HEK293 (cell line): ENCODE measurements around the gene NAPSA.

Experiments used
- CTCF ChIA-PET: fragments of 350-600 bp; formaldehyde crosslinking; extraction: SDS; loops from one replicate; lab custom pipeline; 2021; ENCODE audit warnings: antibody characterized with exemption; lab: Yijun Ruan, JAX
- POLR2A ChIA-PET: fragments of 300-600 bp; formaldehyde crosslinking; extraction: SDS; loops from one replicate; lab custom pipeline; 2020; ENCODE audit warnings: antibody characterized with exemption, inconsistent platforms; lab: Yijun Ruan, JAX
- H3K27ac ChIP-seq: fragments of 200-500 bp; sonication (Bioruptor generic); 2 replicates; pipeline ENCODE4 v1.5.1; 2014; ENCODE audit warnings: low read depth, low read length, control low read depth, inconsistent platforms; ENCODE audit errors: extremely low read depth
- H3K36me3 ChIP-seq, 2 experiments: fragments of 200-500 bp in 1 of 2; sonication (Bioruptor generic) in 1 of 2; 1 replicate in 1 of 2; 2 replicates in 1 of 2; pipeline ENCODE4 v1.5.1; 2014 to 2017; ENCODE audit warnings: inconsistent platforms in 2 of 2, low read length in 2 of 2; ENCODE audit not compliant: control insufficient read depth in 2 of 2, insufficient read depth in 1 of 2
- H3K4me1 ChIP-seq: fragments of 200-500 bp; sonication (Bioruptor generic); 2 replicates; pipeline ENCODE4 v1.5.1; 2014; ENCODE audit warnings: mild to moderate bottlenecking, low read length, inconsistent platforms; ENCODE audit not compliant: control insufficient read depth, insufficient read depth
- H3K4me3 ChIP-seq: 2 replicates; pipeline ENCODE4 v1.5.1; 2011; ENCODE audit warnings: low read depth, mild to moderate bottlenecking, control low read depth, low read length, moderate library complexity
- H3K9me3 ChIP-seq: fragments of 200-500 bp; sonication (Bioruptor generic); 2 replicates; pipeline ENCODE4 v1.5.1; 2014; ENCODE audit warnings: low read depth, low read length, inconsistent platforms; ENCODE audit not compliant: control insufficient read depth, insufficient read depth
- EGR2 ChIP-seq: fragments of 450-650 bp; formaldehyde crosslinking; IDR thresholded peaks from 2 replicates; pipeline ENCODE4 v1.5.1; 2016; ENCODE audit warnings: low read depth, missing biosample characterization, missing genetic modification characterization
- INSM2 ChIP-seq: fragments of 450-650 bp; formaldehyde crosslinking; IDR thresholded peaks from 2 replicates; pipeline ENCODE4 v1.5.1; 2016; ENCODE audit warnings: missing biosample characterization, missing genetic modification characterization
- KLF1 ChIP-seq: fragments of 450-650 bp; formaldehyde crosslinking; IDR thresholded peaks from 2 replicates; pipeline ENCODE4 v1.5.1; 2016; ENCODE audit warnings: missing biosample characterization, missing genetic modification characterization
- PATZ1 ChIP-seq: fragments of 450-650 bp; formaldehyde crosslinking; IDR thresholded peaks from 2 replicates; pipeline ENCODE4 v1.5.1; 2016; ENCODE audit warnings: missing biosample characterization, missing genetic modification characterization
- SETDB1 ChIP-seq: IDR thresholded peaks from one replicate; pipeline ENCODE4 v1.6.1; 2017; ENCODE audit warnings: mild to moderate bottlenecking, low read length, moderate library complexity, mixed read lengths; ENCODE audit not compliant: insufficient read length
- ZBTB10 ChIP-seq: fragments of 450-650 bp; formaldehyde crosslinking; IDR thresholded peaks from 2 replicates; pipeline ENCODE4 v1.5.1; 2016; ENCODE audit warnings: missing biosample characterization, missing genetic modification characterization
- ZBTB20 ChIP-seq: fragments of 450-650 bp; formaldehyde crosslinking; IDR thresholded peaks from 2 replicates; pipeline ENCODE4 v1.5.1; 2016; ENCODE audit warnings: missing biosample characterization, missing genetic modification characterization
- ZBTB26 ChIP-seq: fragments of 450-650 bp; formaldehyde crosslinking; optimal IDR thresholded peaks from 2 replicates; pipeline ENCODE3; 2016; ENCODE audit warnings: missing biosample characterization, mild to moderate bottlenecking, missing genetic modification characterization
- ZFP3 ChIP-seq: fragments of 450-650 bp; formaldehyde crosslinking; IDR thresholded peaks from 2 replicates; pipeline ENCODE4 v1.5.1; 2016; ENCODE audit warnings: low read depth, missing biosample characterization, missing genetic modification characterization
- ZNF221 ChIP-seq: fragments of 450-650 bp; formaldehyde crosslinking; IDR thresholded peaks from 2 replicates; pipeline ENCODE4 v1.5.1; 2017; ENCODE audit warnings: missing biosample characterization, missing genetic modification characterization, borderline replicate concordance
- ZNF223 ChIP-seq: fragments of 450-650 bp; formaldehyde crosslinking; IDR thresholded peaks from 2 replicates; pipeline ENCODE4 v1.5.1; 2016; ENCODE audit warnings: missing biosample characterization, missing genetic modification characterization
- ZNF23 ChIP-seq: fragments of 450-650 bp; formaldehyde crosslinking; IDR thresholded peaks from 2 replicates; pipeline ENCODE4 v1.5.1; 2016; ENCODE audit warnings: missing biosample characterization, missing genetic modification characterization, borderline replicate concordance
- ZNF248 ChIP-seq: fragments of 450-650 bp; formaldehyde crosslinking; IDR thresholded peaks from 2 replicates; pipeline ENCODE4 v1.5.1; 2017; ENCODE audit warnings: missing biosample characterization, missing genetic modification characterization
- ZNF274 ChIP-seq, 2 experiments: fragments of 200-500 bp in 1 of 2; fragments of 450-650 bp in 1 of 2; sonication (Bioruptor generic) in 1 of 2; formaldehyde crosslinking in 1 of 2; IDR thresholded peaks; 2 replicates each; pipeline versions ENCODE4 v1.5.1 to v1.6.1; 2014 to 2016; ENCODE audit warnings: borderline replicate concordance in 1 of 2, inconsistent platforms in 1 of 2, low read length in 1 of 2, missing biosample characterization in 1 of 2, missing genetic modification characterization in 1 of 2
- ZNF311 ChIP-seq: fragments of 450-650 bp; formaldehyde crosslinking; IDR thresholded peaks from 2 replicates; pipeline ENCODE4 v1.5.1; 2017; ENCODE audit warnings: missing biosample characterization, missing genetic modification characterization, borderline replicate concordance
- ZNF423 ChIP-seq: fragments of 450-650 bp; formaldehyde crosslinking; IDR thresholded peaks from 2 replicates; pipeline ENCODE4 v1.5.1; 2016; ENCODE audit warnings: missing biosample characterization, missing genetic modification characterization
- ZNF529 ChIP-seq: fragments of 450-650 bp; formaldehyde crosslinking; IDR thresholded peaks from 2 replicates; pipeline ENCODE4 v1.5.1; 2017; ENCODE audit warnings: missing genetic modification characterization, missing biosample characterization; ENCODE audit not compliant: insufficient replicate concordance
- ZNF558 ChIP-seq: fragments of 450-650 bp; formaldehyde crosslinking; IDR thresholded peaks from 2 replicates; pipeline ENCODE4 v1.5.1; 2016; ENCODE audit warnings: missing biosample characterization, missing genetic modification characterization
- ZNF600 ChIP-seq: fragments of 450-650 bp; formaldehyde crosslinking; IDR thresholded peaks from 2 replicates; pipeline ENCODE4 v1.5.1; 2016; ENCODE audit warnings: missing biosample characterization, missing genetic modification characterization
- ZNF621 ChIP-seq: fragments of 450-650 bp; formaldehyde crosslinking; IDR thresholded peaks from 2 replicates; pipeline ENCODE4 v1.5.1; 2017; ENCODE audit warnings: missing biosample characterization, missing genetic modification characterization
- ZNF658 ChIP-seq: fragments of 450-650 bp; formaldehyde crosslinking; IDR thresholded peaks from 2 replicates; pipeline ENCODE4; 2016; ENCODE audit warnings: missing biosample characterization, missing genetic modification characterization
- ZSCAN4 ChIP-seq: fragments of 450-650 bp; formaldehyde crosslinking; IDR thresholded peaks from 2 replicates; pipeline ENCODE4 v1.5.1; 2017; ENCODE audit warnings: missing biosample characterization, missing genetic modification characterization

The NAPSA gene

GRCh38 chr19:50312967-50313811 lies 52.2 kb downstream of the NAPSA start (continued):
- peak; percentile 42; the same call in 1 of the 2 replicates for TF ChIP-seq PATZ1
- 0 out of 2 replicates have a peak, but pooled peaks have one; percentile 14 for TF ChIP-seq ZNF600
- TF ChIP-seq ZNF558: no peak
- no peak for TF ChIP-seq ZBTB20 (tag by site-specific recombination)
- no peak for TF ChIP-seq ZNF529
- no peak for TF ChIP-seq ZFP3 (tag by site-specific recombination)
- no peak for TF ChIP-seq ZNF221 (tag by site-specific recombination)
- TF ChIP-seq ZNF311: no peak
- TF ChIP-seq ZBTB10 (tag by site-specific recombination): no peak; the same call in 1 of the 2 replicates
- no peak for TF ChIP-seq ZNF248 (tag by site-specific recombination)

GRCh38 chr19:50311723-50312635 lies 53.5 kb downstream of the NAPSA start:
- no peaks in the 10 kb centered on the region for H3K9me3 ChIP-seq
- no peak overlapping the region for H3K27ac ChIP-seq
- CTCF ChIA-PET: interaction anchor here (0.6 kb wide), 1 partner anchor 39 kb away, joined by 3 read pairs; no protein-coding TSS in a partner anchor
- H3K36me3 ChIP-seq: no peaks in the 10 kb centered on the region
- peaks cover 9% of the 10 kb centered on the region for H3K4me1 ChIP-seq
- POLR2A ChIA-PET: interaction anchor here (0.5 to 1.0 kb wide), 5 partner anchors 14 to 121 kb away, joined by 3 to 8 read pairs (median 4); partner anchors contain the start of gene KCNC3
- H3K4me3 ChIP-seq: peak overlapping the region; percentile 20
- no peak for TF ChIP-seq INSM2 (tag by site-specific recombination)
- TF ChIP-seq EGR2: peak; percentile 54
- no peak for TF ChIP-seq ZNF274 (IDR thresholded peaks at IDR 0.05; ENCODE audit: low read length)
- no peak for TF ChIP-seq ZNF274 (tag by site-specific recombination; IDR thresholded peaks at IDR 0.05; ENCODE audit: borderline replicate concordance)
- peak; percentile 35 for TF ChIP-seq ZBTB26 (tag by site-specific recombination)
- no peak for TF ChIP-seq ZNF23 (tag by site-specific recombination)
- TF ChIP-seq ZNF658 (tag by site-specific recombination): no peak
- TF ChIP-seq PATZ1: peak; percentile 89
- peak; percentile 61 for TF ChIP-seq ZSCAN4
- TF ChIP-seq ZNF621 (tag by site-specific recombination): no peak
- TF ChIP-seq ZNF223 (tag by site-specific recombination): peak; percentile 73; the same call in 1 of the 2 replicates
- TF ChIP-seq KLF1 (tag by site-specific recombination): no peak
- no peak for TF ChIP-seq SETDB1
- peak; percentile 70 for TF ChIP-seq ZNF423 (tag by site-specific recombination)
